Measurements from ENCODE around the gene ACBD4.
A peak's percentile ranks its signal among the peaks of the same experiment; 100 is the strongest.
"Not testable (repeated sequence)": the region's sequence is repeated elsewhere in the genome, so short reads cannot be mapped to it uniquely, and the experiment has no call there.

The ACBD4 gene

DNA sequence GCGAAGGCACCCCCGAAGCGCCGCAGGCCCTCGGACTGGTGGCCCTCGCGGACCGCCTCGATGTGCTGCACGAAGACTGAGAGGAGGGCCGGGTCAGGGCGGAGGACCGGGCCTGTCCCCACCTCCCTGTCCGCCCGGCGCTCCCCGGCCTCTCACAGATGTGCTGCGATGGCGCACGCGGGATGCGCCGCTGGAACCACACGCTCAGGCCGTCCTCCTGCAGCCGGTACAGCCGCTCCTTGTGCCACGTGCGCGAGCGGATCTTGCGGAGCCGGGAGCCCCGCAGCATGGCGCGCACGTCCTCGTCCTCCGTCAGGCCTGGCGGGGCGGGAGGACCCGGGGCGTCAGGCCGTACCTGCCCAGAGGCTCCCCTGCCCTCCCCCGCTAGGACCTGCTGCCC is 14.4 kb upstream of the ACBD4 start:
- no peak for DNase-seq

DNA sequence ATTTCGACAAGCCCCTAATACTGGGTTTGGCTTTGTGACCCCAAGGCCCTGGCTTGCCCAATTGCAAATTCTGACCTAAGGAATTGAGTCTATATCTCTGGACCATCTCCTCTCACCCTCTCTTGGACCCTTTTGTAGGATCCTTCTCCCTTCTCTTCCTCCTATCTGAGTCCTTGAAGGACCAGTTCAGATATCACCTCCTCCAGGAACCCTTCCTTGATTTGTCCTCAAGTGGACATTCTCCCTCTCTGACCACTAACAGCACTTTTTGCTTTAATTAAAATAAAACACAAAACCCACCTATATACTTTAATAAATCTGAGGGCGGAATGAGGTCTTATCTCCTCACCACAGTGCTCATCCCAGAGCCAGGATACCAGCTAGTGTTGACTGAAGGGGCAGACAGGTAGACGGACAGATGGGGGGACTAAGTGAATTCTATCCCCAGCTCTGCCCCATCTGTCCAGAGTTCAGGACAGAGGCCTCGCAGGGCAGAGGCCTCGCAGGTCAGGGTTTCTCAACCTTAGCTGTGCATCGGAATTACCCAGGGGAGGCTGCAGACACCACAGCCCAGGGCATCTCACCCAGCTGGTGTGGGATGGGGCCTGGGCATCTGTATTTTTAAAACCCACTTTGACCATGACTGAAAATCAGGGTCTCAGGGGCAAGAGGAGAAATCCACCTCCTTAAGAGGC is 12.3 kb upstream of the ACBD4 start:
- DNase-seq, result no peak

DNA sequence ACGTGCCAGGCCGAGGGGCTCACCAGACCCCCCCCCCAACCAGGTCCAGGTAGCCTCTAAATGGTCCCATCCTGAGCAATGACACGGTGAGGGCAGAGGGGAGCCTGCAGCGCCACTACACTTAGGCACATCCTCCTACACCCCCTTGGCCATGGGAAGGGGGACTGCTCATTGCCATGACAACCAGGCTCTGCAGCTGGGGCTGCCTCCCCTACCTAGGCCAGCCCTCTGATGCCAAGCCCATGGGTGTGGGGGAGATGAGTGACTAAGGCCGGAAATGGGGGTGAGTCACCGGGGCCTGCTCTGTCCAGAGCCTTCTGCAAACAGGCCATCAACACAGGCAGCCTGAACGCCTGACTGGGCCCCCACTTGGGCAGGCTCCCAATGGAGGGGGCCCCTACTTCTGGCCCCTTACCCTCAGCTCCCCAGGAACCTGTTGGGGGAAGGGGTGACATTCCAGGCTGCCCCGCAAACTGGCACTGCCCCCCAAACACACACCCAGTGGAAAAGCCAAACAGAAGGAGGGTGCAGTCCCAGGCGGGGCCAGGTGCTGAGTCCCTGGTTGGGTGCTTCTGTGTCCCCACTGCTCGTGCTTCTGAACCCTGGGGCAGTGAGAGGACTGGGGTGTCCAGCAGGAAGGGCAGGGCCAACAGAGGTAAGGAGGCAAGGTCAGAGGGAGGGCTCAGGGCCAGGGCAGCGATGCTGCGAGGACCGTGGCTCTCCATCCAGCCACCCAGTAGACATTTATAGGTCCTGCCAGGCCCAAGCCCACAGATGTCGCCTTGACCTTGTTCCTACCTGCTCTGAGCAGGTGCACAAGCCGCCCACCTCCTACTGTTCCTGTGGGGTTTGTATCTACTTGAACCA is 11.3 kb upstream of the ACBD4 start:
- no peak for DNase-seq

DNA sequence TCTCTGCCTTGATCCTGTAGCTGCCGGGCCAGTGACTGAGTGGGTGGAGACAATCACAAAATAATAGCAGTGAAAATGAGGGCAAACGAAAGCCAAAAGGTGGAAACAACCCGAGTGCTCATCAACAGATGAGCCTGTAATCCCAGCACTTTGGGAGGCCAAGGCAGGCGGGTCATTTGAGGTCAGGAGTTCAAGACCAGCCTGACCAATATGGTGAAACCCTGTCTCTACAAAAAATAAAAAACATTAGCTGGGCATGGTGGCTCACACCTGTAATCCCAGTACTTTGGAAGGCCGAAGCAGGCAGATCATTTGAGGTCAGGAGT is 10.7 kb upstream of the ACBD4 start:
- DNase-seq, result not testable (repeated sequence)

DNA sequence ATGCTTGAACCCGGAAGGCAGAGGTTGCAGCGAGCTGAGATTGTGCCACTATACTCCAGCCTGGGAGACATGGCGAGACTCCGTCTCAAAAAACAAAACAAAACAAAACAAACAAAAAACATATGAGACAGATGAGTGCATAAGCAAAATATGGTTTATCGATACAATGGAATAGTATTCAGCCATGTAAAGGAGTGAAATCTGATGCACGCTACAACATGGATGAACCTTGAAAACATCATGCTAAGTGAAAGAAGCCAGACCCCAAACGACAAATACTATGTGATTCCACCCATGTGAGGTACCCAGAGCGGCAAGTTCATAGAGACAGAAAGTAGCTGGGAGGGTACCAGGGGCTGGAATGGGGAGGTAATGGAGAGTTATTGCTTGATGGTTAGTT is 10.0 kb upstream of the ACBD4 start:
- DNase-seq, result no peak

DNA sequence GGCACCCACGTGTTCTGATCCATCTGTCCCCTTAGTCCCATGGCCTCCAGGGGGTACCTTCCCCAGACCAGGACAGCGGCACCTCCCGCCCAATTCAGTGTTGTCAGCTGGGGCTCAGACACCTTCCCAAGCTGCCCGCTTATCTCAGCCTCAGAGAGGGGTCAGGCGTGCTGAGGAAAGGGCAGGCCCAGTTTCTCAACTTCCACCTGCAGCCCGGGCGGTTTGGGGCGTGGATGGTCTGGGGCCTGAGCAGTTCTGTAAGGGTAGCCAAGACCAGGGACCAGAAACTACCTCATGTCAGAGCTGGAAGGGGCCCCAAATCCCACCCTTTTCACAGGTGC is 8.3 kb upstream of the ACBD4 start:
- no peak for DNase-seq

DNA sequence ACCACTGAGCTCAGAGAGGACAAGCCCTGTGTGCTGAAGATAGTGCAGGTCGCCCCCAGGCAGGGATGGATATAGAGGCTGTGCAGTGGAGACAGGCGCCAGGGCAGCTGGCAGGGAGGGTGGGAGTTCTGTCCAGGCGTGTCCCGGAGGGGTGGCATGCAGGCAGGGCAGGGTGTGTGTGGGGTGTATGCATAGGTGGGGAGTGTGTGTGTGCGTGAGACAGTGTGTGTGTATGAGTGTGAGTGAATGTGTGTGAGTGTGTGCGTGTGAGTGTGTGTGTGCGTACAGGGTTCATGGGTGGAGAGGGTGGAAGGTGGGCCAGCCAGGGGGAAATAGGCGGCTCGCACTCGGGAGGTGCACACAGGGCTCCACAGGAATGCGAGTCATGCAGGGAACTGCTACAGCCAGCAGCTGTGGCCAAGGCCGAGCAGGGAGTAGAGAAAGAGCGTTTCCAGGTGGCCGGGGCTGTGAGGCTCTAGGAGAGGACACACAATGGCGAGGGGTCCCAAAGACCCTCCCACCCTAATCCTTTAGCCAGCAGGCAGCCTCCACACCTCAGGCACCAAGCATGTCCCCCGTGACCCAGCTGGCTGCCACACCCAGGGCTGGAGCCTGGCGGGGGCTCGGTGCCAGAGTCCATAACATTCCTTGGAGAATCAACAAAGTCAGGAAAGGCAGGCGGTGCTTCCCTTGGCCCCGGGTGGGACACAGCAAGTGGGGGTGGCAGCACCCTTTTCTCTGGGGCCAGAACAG is 7.8 kb upstream of the ACBD4 start:
- no peak for DNase-seq

DNA sequence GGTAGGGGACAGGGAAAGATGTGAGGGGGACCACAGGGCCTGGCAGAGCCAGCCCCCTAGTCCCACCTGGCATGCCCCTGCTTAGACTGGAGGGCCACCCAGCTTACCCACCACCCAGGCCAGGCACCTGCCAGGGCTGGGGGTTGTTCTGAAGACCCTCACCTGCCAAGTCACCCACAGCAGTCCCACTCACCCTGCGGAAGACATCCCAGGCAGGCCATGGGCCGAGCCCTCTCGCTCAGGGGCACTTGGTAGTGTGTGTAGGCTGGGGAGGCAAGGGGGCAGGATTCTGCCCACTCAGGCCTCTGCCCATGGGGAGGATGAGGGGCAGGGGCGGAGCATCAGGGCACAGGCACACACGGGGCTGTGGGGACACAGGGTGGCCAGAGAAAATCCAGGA is 7.2 kb upstream of the ACBD4 start:
- no peak for DNase-seq

DNA sequence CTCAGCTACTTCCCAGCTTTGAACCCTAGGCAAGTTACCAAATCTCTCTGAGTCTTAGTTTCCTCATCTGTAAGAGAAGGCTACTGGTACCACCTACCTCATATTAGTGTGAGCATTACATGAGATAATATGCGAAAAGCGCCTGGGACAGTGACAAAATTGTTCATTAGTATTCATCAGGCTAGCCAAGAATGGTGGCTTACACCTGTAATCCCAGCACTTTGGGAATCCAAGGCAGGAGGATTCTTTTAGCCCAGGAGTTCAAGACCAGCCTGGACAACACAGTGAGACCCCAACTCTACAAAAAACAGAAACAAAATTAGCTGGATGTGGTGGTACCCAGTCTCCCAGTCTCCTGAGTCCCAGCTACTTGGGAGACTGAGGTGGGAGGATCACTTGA is 6.5 kb upstream of the ACBD4 start:
- no peak for DNase-seq

DNA sequence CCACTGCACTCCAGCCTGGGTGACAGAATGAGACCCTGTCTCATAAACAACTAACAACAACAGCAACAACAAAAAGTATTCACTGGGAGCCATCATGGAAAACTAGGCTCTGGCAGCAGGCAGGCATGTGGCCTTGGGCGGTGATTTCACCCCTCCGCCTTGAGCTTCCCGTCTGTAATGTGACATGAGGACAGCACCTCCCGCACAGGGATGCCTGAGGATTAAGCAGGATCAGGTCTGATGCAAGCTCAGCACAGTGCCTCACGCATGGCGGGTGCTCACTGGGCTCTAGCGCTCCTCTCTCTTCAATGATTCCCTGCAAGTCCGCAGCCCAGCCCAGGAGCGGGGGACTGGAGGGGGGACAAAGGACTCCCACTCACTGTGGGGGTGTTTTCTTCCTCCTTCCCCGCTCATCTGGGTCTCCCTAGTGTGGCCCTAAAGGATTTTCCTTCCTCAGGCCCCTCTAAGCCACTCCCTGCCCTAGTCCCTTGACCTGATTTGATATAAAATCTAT is 6.0 kb upstream of the ACBD4 start:
- DNase-seq, result no peak

DNA sequence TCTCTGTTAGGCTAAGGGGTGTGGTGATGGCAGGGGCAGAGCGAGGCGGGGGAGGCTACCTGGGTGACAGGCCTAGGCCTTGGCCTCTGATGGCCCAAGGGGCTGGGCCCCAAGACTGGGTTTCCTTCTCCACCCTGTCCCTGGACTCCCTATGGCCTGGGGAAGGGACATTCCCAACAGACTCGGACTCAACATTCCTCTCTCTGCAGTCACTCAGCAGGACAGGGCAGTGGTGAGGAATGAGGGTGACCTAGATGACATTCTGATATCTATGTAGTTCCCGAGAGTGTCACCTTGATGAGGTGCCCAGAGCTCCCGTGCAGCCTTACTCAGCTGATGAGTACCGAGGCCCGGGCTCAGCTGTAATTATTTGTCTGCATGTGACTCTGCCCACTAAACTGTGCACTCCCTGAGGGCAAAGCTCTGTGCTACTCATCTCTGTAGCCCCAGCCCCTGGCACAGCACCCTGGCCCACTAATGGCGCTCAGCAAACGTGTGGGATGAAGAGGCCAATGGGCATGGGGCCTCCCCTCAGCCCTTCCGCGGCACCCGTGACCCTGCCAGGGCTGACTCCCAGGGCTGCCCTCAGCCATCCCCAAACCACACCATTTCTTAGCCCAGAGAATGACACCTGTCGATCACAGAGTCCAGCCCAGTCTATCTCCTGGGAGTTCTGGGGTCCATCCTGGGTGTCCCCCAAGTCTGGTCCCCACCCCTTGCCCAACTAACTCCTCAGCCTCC is 5.4 kb upstream of the ACBD4 start:
- DNase-seq, result no peak

DNA sequence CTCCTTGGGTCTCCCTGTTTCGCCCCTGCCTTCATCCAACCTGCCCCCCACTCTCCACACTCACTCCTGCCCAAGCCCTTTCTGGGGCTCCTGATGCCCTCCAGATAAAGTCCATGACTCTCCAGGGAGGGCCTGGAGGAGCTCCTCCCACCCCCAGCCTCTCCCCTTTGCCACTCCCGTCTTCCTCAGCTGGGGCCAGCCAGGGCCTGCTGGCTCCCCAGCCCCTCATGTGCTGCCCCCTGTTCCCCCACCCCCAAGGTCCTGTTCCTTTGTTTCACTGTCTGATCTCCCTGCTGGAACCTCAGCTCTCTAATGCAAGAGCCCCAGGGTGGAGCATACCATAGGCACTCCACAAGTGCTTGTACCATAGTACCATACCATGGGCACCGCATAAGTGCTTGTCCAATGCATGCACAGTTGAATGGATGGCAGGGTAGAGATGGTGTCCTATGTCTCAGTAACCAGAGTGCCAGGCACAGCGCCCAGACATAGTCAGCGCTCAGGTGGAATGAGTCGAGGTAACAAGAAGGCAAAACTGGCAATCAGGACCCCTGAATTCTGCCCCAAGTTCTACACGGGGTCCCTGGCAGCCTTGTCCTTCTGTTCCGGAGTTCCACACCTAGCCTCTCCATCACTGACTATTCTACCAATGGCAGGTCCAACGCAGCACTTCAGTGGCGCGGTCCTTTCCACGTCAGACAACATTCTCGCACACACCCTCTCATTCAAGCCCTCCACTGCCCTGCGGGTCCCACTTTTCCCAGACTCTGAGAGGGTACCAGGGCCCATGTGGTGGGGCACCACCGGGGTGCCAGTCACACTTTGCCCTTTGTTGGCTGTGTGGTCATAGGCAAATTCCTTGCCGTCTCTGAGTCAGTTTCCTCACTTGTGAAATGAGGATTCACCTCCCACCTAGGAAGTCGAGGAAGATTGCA is 4.5 kb upstream of the ACBD4 start:
- no peak for DNase-seq

DNA sequence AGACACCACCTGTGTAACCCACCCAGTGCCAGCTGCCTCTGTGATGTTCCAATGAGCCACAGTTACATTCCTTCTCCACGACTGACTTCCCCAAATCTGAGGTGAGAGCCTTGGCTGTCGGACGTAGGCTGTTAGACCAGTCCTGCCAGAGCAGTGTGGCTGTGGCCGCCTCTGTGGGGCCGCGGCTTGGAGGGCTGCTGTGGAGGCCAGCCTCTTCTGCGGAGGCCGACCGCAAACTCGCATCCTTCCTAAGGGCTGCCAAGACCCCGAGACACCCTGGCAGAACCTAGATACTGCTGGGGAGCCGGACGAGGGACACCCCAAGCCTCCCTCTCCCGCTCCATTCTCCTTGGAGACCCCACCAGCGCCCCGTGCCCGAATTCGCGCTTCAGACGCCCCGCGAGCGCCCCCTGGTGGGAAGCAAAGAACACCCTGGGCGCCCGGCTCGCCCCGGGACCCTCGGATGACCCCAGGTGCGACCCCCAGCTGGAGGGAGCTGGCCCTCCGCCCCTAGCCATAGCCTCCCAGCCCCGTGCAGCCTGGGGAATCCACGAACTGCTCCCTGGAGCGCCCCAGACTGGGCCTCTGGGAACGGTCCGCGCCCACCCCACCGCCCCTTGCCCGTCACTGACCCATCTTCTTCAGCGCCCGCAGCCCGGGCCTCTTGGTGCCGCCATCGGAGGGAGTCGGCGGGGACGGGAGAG is 3.7 kb upstream of the ACBD4 start:
- DNase-seq, result no peak

DNA sequence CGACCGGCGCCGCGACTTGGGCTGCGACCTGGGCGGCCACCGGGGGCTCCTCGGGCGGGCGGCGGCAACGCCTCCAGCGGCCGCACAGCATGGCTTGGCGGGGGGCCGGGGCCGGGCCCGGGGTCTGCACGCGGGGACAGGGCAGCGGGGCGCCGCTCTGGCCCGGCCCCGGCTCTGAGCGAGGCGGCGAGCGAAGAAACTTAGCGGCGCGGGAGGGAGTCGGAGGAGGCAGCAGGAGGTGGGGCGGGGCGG is 3.2 kb upstream of the ACBD4 start, which contains the start of gene PLCD3:
Gene PLCD3 (minus strand): TSS at position 196 of the 252 bp plus-strand sequence. CDS start 105 bp downstream, at position 91.
- peak; percentile 20 for DNase-seq

DNA sequence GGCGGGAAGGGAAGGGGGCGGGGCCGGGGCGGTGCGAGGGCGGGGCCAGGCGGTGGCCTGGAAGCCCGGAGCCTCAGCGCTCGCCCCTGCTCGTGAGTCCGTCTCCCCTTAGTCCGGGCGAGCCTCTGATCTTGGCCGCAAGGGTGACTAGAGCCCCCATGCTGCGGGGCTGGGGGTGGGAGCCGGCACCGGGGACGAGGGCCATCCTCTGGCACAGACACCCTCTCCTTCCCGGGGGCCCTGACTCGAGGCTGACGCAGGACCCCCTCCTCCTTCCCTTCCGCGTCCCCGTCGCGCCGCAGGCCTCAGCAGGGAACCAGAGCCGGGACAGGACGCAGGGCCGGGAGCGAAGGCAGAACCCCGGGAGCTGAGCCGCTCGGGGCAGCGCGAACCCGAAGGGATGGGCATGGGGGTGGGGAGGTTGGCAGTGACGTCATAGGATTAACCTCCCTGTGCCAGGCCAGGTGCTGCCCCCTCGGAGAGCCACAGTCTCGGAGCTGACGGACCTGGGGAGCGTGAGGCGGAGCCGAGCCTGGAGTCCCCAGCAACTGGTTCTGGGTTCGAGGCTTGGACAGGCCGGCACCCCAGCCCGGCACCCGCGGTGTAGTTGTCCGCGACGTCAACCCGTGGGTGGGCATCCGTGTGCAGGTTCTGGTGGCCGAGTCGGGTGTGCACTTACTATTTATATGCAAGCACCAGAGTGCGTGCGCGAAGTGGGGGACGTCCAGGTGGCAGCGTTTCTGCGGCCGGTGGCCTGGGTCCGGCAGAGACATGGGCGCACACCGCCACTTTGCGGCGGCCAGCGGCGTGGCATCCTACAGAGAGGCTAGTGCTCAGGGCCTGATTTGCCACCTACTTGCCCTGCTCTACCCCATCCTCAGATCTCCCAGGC is 2.7 kb upstream of the ACBD4 start:
- peak; percentile 68 for DNase-seq

DNA sequence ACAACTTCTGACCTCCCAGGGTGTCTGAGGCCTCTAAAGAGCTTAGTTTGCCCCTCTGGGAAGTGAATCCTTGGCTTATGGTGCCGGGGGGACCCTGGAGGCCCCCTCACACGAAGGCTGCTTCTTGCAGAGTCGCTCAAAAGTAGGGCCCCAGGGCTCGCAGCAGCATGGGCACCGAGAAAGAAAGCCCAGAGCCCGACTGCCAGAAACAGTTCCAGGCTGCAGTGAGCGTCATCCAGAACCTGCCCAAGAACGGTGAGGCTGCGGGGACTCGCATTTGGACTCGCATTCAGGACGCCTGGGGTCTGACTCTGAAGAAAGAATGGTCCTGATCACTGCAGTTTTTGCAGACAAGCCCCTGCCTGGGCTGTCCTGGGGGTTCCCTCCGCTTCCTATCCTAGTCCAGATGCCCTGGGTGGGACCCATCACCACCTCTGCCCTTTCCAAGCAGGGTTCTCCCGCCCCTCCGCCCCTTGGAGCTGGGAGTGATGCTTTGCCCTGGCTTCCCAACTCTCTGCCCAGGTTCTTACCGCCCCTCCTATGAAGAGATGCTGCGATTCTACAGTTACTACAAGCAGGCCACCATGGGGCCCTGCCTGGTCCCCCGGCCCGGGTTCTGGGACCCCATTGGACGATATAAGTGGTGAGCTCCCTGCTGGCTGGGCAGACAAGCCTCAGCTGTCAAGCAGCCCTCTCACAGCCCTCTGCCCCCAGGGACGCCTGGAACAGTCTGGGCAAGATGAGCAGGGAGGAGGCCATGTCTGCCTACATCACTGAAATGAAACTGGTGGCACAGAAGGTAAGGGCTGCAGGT is 698 bp downstream of the ACBD4 start:
- no peak for DNase-seq

DNA sequence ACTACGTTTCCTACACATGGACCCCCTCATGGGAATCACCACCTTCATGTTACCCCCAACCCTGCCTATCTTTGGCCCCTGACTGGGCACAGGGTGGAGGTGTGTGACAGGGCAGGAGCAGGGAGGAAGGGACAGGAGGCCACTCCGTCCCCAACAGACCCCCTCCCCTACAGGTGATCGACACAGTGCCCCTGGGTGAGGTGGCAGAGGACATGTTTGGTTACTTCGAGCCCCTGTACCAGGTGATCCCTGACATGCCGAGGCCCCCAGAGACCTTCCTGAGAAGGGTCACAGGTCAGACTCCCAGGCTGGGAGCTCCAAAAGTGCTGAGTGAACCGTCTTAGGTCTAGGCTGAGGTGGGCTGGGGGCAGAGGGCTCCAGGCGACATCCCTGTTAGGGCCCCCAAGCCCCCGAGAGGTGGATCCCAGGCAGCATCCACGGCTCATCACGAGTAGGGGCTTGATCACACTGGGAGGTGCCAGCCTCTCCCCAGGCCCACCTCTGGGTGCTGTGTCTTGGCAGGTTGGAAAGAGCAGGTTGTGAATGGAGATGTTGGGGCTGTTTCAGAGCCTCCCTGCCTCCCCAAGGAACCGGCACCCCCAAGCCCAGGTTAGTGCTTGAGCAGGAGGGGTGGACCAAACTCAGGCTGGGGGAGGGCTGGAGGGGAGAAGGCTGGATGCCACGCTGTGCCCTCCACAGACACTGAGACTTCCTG is 1.5 kb downstream of the ACBD4 start:
- DNase-seq, result no peak

DNA sequence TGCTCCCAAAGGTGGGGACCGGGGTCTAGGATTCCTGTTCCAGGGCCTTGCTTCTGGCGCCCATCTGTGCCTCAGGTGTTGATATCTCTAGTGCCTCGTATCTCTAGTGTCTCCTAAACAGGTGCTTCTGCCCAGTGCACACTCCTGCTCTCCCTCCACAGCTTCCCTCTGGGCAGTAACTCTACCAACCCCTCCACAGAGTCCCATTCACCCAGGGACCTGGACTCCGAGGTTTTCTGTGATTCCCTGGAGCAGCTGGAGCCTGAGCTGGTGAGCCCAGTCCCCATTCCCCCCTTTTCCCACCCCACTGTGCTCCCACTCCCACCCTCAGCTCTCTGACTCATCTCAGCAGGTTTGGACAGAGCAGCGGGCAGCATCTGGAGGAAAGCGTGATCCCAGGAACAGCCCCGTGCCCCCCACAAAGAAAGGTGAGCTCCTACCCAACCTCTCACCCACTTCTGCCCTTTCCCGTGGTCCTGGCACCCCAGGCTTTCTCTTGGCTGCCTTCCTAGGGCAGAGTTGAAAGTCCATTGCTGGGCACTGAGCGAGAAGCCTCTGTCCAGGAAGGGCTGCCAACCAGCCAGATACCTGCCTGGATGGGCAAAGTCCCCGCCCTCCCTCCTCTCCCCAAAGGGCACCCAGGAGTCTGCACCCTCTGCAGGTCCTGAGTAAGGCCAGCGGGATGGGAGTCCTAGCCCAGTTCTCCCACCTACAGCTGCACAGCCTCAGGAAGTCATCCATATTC is 2.2 kb downstream of the ACBD4 start:
- no peak for DNase-seq

Measured in NCI-H748 treated with DMSO at 0.1 percent for 48 hours (cell line).